ENCODE measurements around the gene GPATCH1.
A peak's percentile ranks its signal among the peaks of the same experiment; 100 is the strongest.

Gene GPATCH1

DNA sequence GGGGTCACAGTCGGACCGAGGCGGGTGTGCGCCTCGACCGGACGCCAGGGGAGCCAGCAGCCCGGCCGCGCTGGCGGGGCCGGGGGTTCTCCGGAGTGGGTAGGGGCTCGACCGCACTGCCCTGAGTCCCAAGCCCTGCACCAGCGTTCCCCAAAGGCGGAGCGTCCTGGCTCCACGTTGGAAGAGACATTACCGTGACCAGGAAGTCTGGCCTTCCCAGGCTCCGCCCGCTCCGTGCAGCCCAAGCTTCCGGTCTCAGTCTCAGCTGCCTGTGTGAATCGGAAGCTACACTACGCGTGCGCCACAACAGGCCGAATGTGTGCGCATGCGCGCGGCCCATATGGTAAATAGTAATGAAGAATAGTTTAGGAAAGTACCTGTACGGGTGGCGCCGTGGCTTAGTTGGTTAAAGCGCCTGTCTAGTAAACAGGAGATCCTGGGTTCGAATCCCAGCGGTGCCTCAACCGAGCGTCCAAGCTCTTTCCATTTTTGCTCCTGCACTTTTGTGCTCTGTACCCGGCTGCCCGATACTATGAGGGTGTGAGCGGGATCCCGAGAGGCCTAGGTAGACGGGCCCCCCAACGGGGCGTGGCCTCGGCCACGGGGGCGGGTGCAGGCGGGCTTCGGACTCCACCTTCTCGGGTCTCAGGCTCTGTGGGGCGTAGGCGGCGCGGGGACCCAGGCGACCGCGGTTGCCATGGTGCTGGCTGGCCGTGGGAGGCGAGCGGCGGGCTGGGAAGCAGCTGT lies 95.9 kb downstream of the GPATCH1 start (continued):
- TF ChIP-seq, protein P1, sequence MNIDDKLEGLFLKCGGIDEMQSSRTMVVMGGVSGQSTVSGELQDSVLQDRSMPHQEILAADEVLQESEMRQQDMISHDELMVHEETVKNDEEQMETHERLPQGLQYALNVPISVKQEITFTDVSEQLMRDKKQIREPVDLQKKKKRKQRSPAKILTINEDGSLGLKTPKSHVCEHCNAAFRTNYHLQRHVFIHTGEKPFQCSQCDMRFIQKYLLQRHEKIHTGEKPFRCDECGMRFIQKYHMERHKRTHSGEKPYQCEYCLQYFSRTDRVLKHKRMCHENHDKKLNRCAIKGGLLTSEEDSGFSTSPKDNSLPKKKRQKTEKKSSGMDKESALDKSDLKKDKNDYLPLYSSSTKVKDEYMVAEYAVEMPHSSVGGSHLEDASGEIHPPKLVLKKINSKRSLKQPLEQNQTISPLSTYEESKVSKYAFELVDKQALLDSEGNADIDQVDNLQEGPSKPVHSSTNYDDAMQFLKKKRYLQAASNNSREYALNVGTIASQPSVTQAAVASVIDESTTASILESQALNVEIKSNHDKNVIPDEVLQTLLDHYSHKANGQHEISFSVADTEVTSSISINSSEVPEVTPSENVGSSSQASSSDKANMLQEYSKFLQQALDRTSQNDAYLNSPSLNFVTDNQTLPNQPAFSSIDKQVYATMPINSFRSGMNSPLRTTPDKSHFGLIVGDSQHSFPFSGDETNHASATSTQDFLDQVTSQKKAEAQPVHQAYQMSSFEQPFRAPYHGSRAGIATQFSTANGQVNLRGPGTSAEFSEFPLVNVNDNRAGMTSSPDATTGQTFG (tag by site-specific recombination; IDR thresholded peaks at IDR 0.05; ENCODE audit: borderline replicate concordance): no peak
- no peak for TF ChIP-seq ZNF621 (tag by site-specific recombination; IDR thresholded peaks at IDR 0.05)
- peak; percentile 17; the same call in 1 of the 2 replicates for TF ChIP-seq OSR2 (tag by site-specific recombination; IDR thresholded peaks at IDR 0.05)
- TF ChIP-seq REPIN1 (tag by site-specific recombination; IDR thresholded peaks at IDR 0.05; ENCODE audit: low read depth): peak; percentile 78; the same call in 1 of the 2 replicates
- no peak for TF ChIP-seq ZNF596 (tag by site-specific recombination; IDR thresholded peaks at IDR 0.05)
- peak; percentile 96 for TF ChIP-seq SP3 (tag by site-specific recombination; IDR thresholded peaks at IDR 0.05)
- TF ChIP-seq ZNF558 (tag by site-specific recombination; IDR thresholded peaks at IDR 0.05): peak; percentile 89; the same call in 1 of the 2 replicates
- peak; percentile 17; the same call in 1 of the 2 replicates for TF ChIP-seq ZNF341 (tag by site-specific recombination; IDR thresholded peaks at IDR 0.05; ENCODE audit: low read depth)
- no peak for TF ChIP-seq ZNF747 (tag by site-specific recombination; IDR thresholded peaks at IDR 0.05)
- TF ChIP-seq KLF9 (tag by site-specific recombination; IDR thresholded peaks at IDR 0.05; ENCODE audit: low read depth): peak; percentile 96
- no peak for TF ChIP-seq ZNF202 (tag by site-specific recombination; IDR thresholded peaks at IDR 0.05; ENCODE audit: borderline replicate concordance)
- TF ChIP-seq, protein P2, sequence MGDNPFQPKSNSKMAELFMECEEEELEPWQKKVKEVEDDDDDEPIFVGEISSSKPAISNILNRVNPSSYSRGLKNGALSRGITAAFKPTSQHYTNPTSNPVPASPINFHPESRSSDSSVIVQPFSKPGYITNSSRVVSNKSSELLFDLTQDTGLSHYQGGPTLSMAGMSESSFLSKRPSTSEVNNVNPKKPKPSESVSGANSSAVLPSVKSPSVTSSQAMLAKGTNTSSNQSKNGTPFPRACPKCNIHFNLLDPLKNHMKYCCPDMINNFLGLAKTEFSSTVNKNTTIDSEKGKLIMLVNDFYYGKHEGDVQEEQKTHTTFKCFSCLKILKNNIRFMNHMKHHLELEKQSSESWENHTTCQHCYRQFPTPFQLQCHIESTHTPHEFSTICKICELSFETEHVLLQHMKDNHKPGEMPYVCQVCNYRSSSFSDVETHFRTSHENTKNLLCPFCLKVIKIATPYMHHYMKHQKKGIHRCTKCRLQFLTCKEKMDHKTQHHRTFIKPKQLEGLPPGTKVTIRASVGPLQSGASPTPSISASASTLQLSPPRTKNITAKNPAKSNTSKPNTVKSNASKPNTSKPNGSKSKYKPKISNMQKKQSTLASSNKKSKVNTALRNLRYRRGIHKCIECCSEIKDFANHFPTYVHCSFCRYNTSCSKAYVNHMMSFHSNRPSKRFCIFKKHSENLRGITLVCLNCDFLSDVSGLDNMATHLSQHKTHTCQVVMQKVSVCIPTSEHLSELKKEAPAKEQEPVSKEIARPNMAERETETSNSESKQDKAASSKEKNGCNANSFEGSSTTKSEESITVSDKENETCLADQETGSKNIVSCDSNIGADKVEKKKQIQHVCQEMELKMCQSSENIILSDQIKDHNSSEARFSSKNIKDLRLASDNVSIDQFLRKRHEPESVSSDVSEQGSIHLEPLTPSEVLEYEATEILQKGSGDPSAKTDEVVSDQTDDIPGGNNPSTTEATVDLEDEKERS (tag by site-specific recombination; IDR thresholded peaks at IDR 0.05): 0 out of 2 replicates have a peak, but pooled peaks have one; percentile 4
- TF ChIP-seq ZNF501 (tag by site-specific recombination; IDR thresholded peaks at IDR 0.05): peak; percentile 93; the same call in 1 of the 2 replicates
- TF ChIP-seq ZNF76 (tag by site-specific recombination; IDR thresholded peaks at IDR 0.05; ENCODE audit: borderline replicate concordance, low read depth): peak; percentile 65; the same call in 1 of the 2 replicates
- TF ChIP-seq MZF1 (tag by site-specific recombination; IDR thresholded peaks at IDR 0.05; ENCODE audit: borderline replicate concordance): no peak
- TF ChIP-seq, protein P3, sequence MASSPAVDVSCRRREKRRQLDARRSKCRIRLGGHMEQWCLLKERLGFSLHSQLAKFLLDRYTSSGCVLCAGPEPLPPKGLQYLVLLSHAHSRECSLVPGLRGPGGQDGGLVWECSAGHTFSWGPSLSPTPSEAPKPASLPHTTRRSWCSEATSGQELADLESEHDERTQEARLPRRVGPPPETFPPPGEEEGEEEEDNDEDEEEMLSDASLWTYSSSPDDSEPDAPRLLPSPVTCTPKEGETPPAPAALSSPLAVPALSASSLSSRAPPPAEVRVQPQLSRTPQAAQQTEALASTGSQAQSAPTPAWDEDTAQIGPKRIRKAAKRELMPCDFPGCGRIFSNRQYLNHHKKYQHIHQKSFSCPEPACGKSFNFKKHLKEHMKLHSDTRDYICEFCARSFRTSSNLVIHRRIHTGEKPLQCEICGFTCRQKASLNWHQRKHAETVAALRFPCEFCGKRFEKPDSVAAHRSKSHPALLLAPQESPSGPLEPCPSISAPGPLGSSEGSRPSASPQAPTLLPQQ (tag by site-specific recombination; IDR thresholded peaks at IDR 0.05): peak; percentile 93
- TF ChIP-seq ZNF2 (tag by site-specific recombination; IDR thresholded peaks at IDR 0.05): peak; percentile 93; the same call in 1 of the 2 replicates
- peak; percentile 96 for TF ChIP-seq KLF16 (tag by site-specific recombination; IDR thresholded peaks at IDR 0.05)
- TF ChIP-seq YY2 (tag by site-specific recombination; IDR thresholded peaks at IDR 0.05): peak; percentile 63; the same call in 1 of the 2 replicates
- TF ChIP-seq IKZF3 (tag by site-specific recombination; IDR thresholded peaks at IDR 0.05): peak; percentile 86
- peak; percentile 97 for TF ChIP-seq SCRT2 (tag by site-specific recombination; IDR thresholded peaks at IDR 0.05)
- TF ChIP-seq ZNF394 (tag by site-specific recombination; IDR thresholded peaks at IDR 0.05; ENCODE audit: borderline replicate concordance): no peak; the same call in 1 of the 2 replicates
- TF ChIP-seq ZNF121 (tag by site-specific recombination; IDR thresholded peaks at IDR 0.05): no peak
- no peak for TF ChIP-seq ZNF571 (tag by site-specific recombination; IDR thresholded peaks at IDR 0.05)
- TF ChIP-seq SP2 (tag by site-specific recombination; IDR thresholded peaks at IDR 0.05): peak; percentile 89
- no peak for TF ChIP-seq ZNF529 (tag by site-specific recombination; IDR thresholded peaks at IDR 0.05; ENCODE audit: insufficient replicate concordance)
- TF ChIP-seq, protein P4, sequence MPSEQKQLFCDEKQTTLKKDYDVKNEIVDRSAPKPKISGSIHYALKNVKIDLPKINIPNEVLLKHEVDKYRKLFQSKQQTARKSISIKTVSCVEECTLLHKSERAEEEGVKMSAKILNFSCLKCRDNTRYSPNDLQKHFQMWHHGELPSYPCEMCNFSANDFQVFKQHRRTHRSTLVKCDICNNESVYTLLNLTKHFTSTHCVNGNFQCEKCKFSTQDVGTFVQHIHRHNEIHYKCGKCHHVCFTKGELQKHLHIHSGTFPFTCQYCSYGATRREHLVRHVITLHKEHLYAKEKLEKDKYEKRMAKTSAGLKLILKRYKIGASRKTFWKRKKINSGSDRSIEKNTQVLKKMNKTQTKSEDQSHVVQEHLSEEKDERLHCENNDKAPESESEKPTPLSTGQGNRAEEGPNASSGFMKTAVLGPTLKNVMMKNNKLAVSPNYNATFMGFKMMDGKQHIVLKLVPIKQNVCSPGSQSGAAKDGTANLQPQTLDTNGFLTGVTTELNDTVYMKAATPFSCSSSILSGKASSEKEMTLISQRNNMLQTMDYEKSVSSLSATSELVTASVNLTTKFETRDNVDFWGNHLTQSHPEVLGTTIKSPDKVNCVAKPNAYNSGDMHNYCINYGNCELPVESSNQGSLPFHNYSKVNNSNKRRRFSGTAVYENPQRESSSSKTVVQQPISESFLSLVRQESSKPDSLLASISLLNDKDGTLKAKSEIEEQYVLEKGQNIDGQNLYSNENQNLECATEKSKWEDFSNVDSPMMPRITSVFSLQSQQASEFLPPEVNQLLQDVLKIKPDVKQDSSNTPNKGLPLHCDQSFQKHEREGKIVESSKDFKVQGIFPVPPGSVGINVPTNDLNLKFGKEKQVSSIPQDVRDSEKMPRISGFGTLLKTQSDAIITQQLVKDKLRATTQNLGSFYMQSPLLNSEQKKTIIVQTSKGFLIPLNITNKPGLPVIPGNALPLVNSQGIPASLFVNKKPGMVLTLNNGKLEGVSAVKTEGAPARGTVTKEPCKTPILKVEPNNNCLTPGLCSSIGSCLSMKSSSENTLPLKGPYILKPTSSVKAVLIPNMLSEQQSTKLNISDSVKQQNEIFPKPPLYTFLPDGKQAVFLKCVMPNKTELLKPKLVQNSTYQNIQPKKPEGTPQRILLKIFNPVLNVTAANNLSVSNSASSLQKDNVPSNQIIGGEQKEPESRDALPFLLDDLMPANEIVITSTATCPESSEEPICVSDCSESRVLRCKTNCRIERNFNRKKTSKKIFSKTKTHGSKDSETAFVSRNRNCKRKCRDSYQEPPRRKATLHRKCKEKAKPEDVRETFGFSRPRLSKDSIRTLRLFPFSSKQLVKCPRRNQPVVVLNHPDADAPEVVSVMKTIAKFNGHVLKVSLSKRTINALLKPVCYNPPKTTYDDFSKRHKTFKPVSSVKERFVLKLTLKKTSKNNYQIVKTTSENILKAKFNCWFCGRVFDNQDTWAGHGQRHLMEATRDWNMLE (tag by site-specific recombination; conservative IDR thresholded peaks at IDR 0.05; ENCODE audit: low read depth): peak; percentile 69
- no peak for TF ChIP-seq ZNF514 (tag by site-specific recombination; IDR thresholded peaks at IDR 0.05)
